ENCODE results near the gene TRAF3IP3.

The TRAF3IP3 gene

GRCh38 chr1:209714338-209714737 lies 41.5 kb upstream of the TRAF3IP3 start:
- TF ChIP-seq CTCF (conservative IDR thresholded peaks at IDR 0.05; ENCODE audit: low read depth) = no peak
- H3K27ac ChIP-seq = no peak overlapping the region
- CTCF ChIA-PET = no interaction called here
- DNase-seq (ENCODE audit: low spot score) = no peak
- POLR2A ChIA-PET (ENCODE audit: low non-redundant PET) = no interaction called here

- no peak for DNase-seq (ENCODE audit: low spot score)
- no peak overlapping the region for H3K27ac ChIP-seq
- POLR2A ChIA-PET (ENCODE audit: low non-redundant PET) = no interaction called here
- TF ChIP-seq CTCF (conservative IDR thresholded peaks at IDR 0.05; ENCODE audit: low read depth) = no peak
- CTCF ChIA-PET = no interaction called here
Measured at GRCh38 chr1:209715314-209715713, 40.5 kb upstream of the TRAF3IP3 start.

- no peak overlapping the region for H3K27ac ChIP-seq
- no peak for DNase-seq (ENCODE audit: low spot score)
- POLR2A ChIA-PET (ENCODE audit: low non-redundant PET) = no interaction called here
- CTCF ChIA-PET = no interaction called here
- TF ChIP-seq CTCF (conservative IDR thresholded peaks at IDR 0.05; ENCODE audit: low read depth) = no peak
Measured at GRCh38 chr1:209717818-209718217, 38.0 kb upstream of the TRAF3IP3 start.

- ChIA-PET POLR2A (ENCODE audit: low non-redundant PET) (no interaction called here), CTCF (no interaction called here)
Measured at GRCh38 chr1:209720326-209720725, 35.5 kb upstream of the TRAF3IP3 start.

GRCh38 chr1:209720826-209721225 lies 35.0 kb upstream of the TRAF3IP3 start:
- no peak overlapping the region for H3K27ac ChIP-seq
- ChIA-PET POLR2A (ENCODE audit: low non-redundant PET) (no interaction called here), CTCF (interaction anchor here (0.7 to 1.0 kb wide), 2 partner anchors 9 to 240 kb away, joined by 4 read pairs; no protein-coding TSS in a partner anchor)
- TF ChIP-seq CTCF (conservative IDR thresholded peaks at IDR 0.05; ENCODE audit: low read depth) = no peak
- no peak for DNase-seq (ENCODE audit: low spot score)

More at GRCh38 chr1:209720326-209720725, 35.5 kb upstream of the TRAF3IP3 start:
- no peak overlapping the region for H3K27ac ChIP-seq
- no peak for TF ChIP-seq CTCF (conservative IDR thresholded peaks at IDR 0.05; ENCODE audit: low read depth)
- DNase-seq (ENCODE audit: low spot score) = no peak

- ChIA-PET POLR2A (ENCODE audit: low non-redundant PET) (no interaction called here), CTCF (interaction anchor here (0.7 to 1.0 kb wide), 2 partner anchors 9 to 241 kb away, joined by 4 read pairs; no protein-coding TSS in a partner anchor)
- H3K27ac ChIP-seq = no peak overlapping the region
- TF ChIP-seq CTCF (conservative IDR thresholded peaks at IDR 0.05; ENCODE audit: low read depth) = no peak
- no peak for DNase-seq (ENCODE audit: low spot score)
Measured at GRCh38 chr1:209721323-209721722, 34.5 kb upstream of the TRAF3IP3 start.

- no peak for DNase-seq (ENCODE audit: low spot score)
- POLR2A ChIA-PET (ENCODE audit: low non-redundant PET) = no interaction called here
- H3K27ac ChIP-seq = no peak overlapping the region
- CTCF ChIA-PET = interaction anchor here (1.0 kb wide), 1 partner anchor 10 kb away, joined by 3 read pairs; no protein-coding TSS in a partner anchor
- TF ChIP-seq CTCF (conservative IDR thresholded peaks at IDR 0.05; ENCODE audit: low read depth) = no peak
Measured at GRCh38 chr1:209723265-209723664, 32.6 kb upstream of the TRAF3IP3 start.

Measured in RWPE1 (cell line).